GM21526 (cell line): Measurements from ENCODE around the gene NUDCD2.

ENCODE experiments used
- ATAC-seq: cut with Tn5 transposase; IDR thresholded peaks from one replicate; pipeline ENCODE4 v1.9.1; 2021; ENCODE audit warnings: moderate library complexity; ENCODE audit not compliant: unreplicated experiment, low FRiP score

Gene NUDCD2

GRCh38 chr5:163459819-163460561 lies at the start of gene NUDCD2:
Gene NUDCD2 (minus strand): TSS chr5:163460102. CDS start chr5:163460050, 52 bp downstream.
- ATAC-seq: peak; percentile 78

GRCh38 chr5:163509291-163509951 lies 49.5 kb upstream of the NUDCD2 start:
- no peak for ATAC-seq

GRCh38 chr5:163508753-163509152 lies 48.9 kb upstream of the NUDCD2 start:
- ATAC-seq: no peak

GRCh38 chr5:163506726-163507125 lies 46.8 kb upstream of the NUDCD2 start:
- ATAC-seq: no peak

- ATAC-seq: peak; percentile 13
Observed at GRCh38 chr5:163506095-163506457, 46.2 kb upstream of the NUDCD2 start.

- peak; percentile 88 for ATAC-seq
Observed at GRCh38 chr5:163505368-163506094, 45.6 kb upstream of the NUDCD2 start, which contains the start of gene MAT2B. Gene MAT2B (plus strand): TSS chr5:163505619. CDS start chr5:163505687, 68 bp downstream.

GRCh38 chr5:163505049-163505367 lies 45.1 kb upstream of the NUDCD2 start:
- ATAC-seq: no peak

GRCh38 chr5:163504079-163504931 lies 44.4 kb upstream of the NUDCD2 start:
- no peak for ATAC-seq

- ATAC-seq: no peak
Observed at GRCh38 chr5:163503106-163504078, 43.5 kb upstream of the NUDCD2 start.

- no peak for ATAC-seq
Observed at GRCh38 chr5:163502521-163502920, 42.6 kb upstream of the NUDCD2 start.

- no peak for ATAC-seq
Observed at GRCh38 chr5:163498886-163499285, 39.0 kb upstream of the NUDCD2 start.

- peak; percentile 45 for ATAC-seq
Observed at GRCh38 chr5:163497315-163497714, 37.4 kb upstream of the NUDCD2 start.

GRCh38 chr5:163496286-163496685 lies 36.4 kb upstream of the NUDCD2 start:
- no peak for ATAC-seq

GRCh38 chr5:163489745-163490075 lies 29.8 kb upstream of the NUDCD2 start:
- no peak for ATAC-seq

GRCh38 chr5:163489055-163489744 lies 29.3 kb upstream of the NUDCD2 start:
- no peak for ATAC-seq

GRCh38 chr5:163478982-163479271 lies 19.0 kb upstream of the NUDCD2 start:
- ATAC-seq: no peak

- no peak for ATAC-seq
Observed at GRCh38 chr5:163478126-163478981, 18.5 kb upstream of the NUDCD2 start.

GRCh38 chr5:163475411-163475810 lies 15.5 kb upstream of the NUDCD2 start:
- no peak for ATAC-seq
